ENCODE data around the gene AOC3. TPM values are rescaled to one million over a fixed set of nuclear protein-coding genes. Genes with fewer than 3 reads are reported as not detected.
"Not testable (repeated sequence)": the region's sequence is repeated elsewhere in the genome, so short reads cannot be mapped to it uniquely, and the experiment has no call there.

Gene AOC3
- total RNA-seq, 1 donor from 2014 or later, result 16.2 TPM

GRCh38 chr17:42886283-42887176 lies 35.5 kb downstream of the AOC3 start:
- H3K27ac ChIP-seq (ENCODE audit: low read depth, low read length), result no peak overlapping the region
- peaks cover 8 to 11% (median 9%) of the 10 kb centered on the region in 3 donors for H3K4me1 ChIP-seq (ENCODE audit: control insufficient read depth in 3 of 3, insufficient read depth in 3 of 3, low read length in 3 of 3)
- no peaks in the 10 kb centered on the region for H3K36me3 ChIP-seq (ENCODE audit: control insufficient read depth in 3 of 3, insufficient read depth in 3 of 3, low read length in 3 of 3)
- peak overlapping the region in 1 of 3 donors; percentile 16 for H3K9ac ChIP-seq (ENCODE audit: low read depth in 1 of 3, low read length in 3 of 3)
- no peaks in the 10 kb centered on the region for H3K27me3 ChIP-seq (ENCODE audit: control insufficient read depth in 3 of 3, insufficient read depth in 3 of 3, low read length in 3 of 3)
- no peak overlapping the region for H3K4me3 ChIP-seq (ENCODE audit: low read length in 3 of 3)
- no peaks in the 10 kb centered on the region for H3K9me3 ChIP-seq (ENCODE audit: control insufficient read depth in 3 of 3, low read length in 3 of 3)

- Histone ChIP-seq H3K4me3 (ENCODE audit: low read length in 3 of 3) (no peak overlapping the region), H3K4me1 (ENCODE audit: control insufficient read depth in 3 of 3, insufficient read depth in 3 of 3, low read length in 3 of 3) (peaks cover 24 to 39% (median 35%) of the 10 kb centered on the region in 3 donors), H3K27ac (ENCODE audit: low read depth, low read length) (no peak overlapping the region), H3K27me3 (ENCODE audit: control insufficient read depth in 3 of 3, insufficient read depth in 3 of 3, low read length in 3 of 3) (no peaks in the 10 kb centered on the region), H3K9ac (ENCODE audit: low read depth in 1 of 3, low read length in 3 of 3) (no peak overlapping the region), H3K36me3 (ENCODE audit: control insufficient read depth in 3 of 3, insufficient read depth in 3 of 3, low read length in 3 of 3) (no peaks in the 10 kb centered on the region), H3K9me3 (ENCODE audit: control insufficient read depth in 3 of 3, low read length in 3 of 3) (no peaks in the 10 kb centered on the region)
These were observed 38.8 kb downstream of the AOC3 start for GRCh38 chr17:42889809-42890208.

GRCh38 chr17:42891539-42892152 lies 40.6 kb downstream of the AOC3 start:
- peak overlapping the region in 1 of 3 donors; percentile 13 for H3K4me3 ChIP-seq (ENCODE audit: low read length in 3 of 3)
- H3K27me3 ChIP-seq (ENCODE audit: control insufficient read depth in 3 of 3, insufficient read depth in 3 of 3, low read length in 3 of 3), result no peaks in the 10 kb centered on the region
- no peaks in the 10 kb centered on the region for H3K36me3 ChIP-seq (ENCODE audit: control insufficient read depth in 3 of 3, insufficient read depth in 3 of 3, low read length in 3 of 3)
- H3K9me3 ChIP-seq (ENCODE audit: control insufficient read depth in 3 of 3, low read length in 3 of 3), result no peaks in the 10 kb centered on the region
- H3K4me1 ChIP-seq (ENCODE audit: control insufficient read depth in 3 of 3, insufficient read depth in 3 of 3, low read length in 3 of 3), result peaks cover 21 to 42% (median 33%) of the 10 kb centered on the region in 3 donors
- H3K9ac ChIP-seq (ENCODE audit: low read depth in 1 of 3, low read length in 3 of 3), result peak overlapping the region; percentile 58 to 75 (median 70)
- peak overlapping the region; percentile 96 for H3K27ac ChIP-seq (ENCODE audit: low read depth, low read length)

GRCh38 chr17:42893359-42893758 lies 42.4 kb downstream of the AOC3 start:
- H3K4me3 ChIP-seq (ENCODE audit: low read length in 3 of 3), result peak overlapping the region in 2 of 3 donors; percentile 29 to 35
- H3K4me1 ChIP-seq (ENCODE audit: control insufficient read depth in 3 of 3, insufficient read depth in 3 of 3, low read length in 3 of 3), result peaks cover 18 to 42% (median 30%) of the 10 kb centered on the region in 3 donors
- H3K9ac ChIP-seq (ENCODE audit: low read depth in 1 of 3, low read length in 3 of 3), result peak overlapping the region; percentile 3 to 32 (median 7)
- no peaks in the 10 kb centered on the region for H3K9me3 ChIP-seq (ENCODE audit: control insufficient read depth in 3 of 3, low read length in 3 of 3)
- H3K27me3 ChIP-seq (ENCODE audit: control insufficient read depth in 3 of 3, insufficient read depth in 3 of 3, low read length in 3 of 3), result no peaks in the 10 kb centered on the region
- H3K27ac ChIP-seq (ENCODE audit: low read depth, low read length), result peak overlapping the region; percentile 78
- H3K36me3 ChIP-seq (ENCODE audit: control insufficient read depth in 3 of 3, insufficient read depth in 3 of 3, low read length in 3 of 3), result no peaks in the 10 kb centered on the region

GRCh38 chr17:42894283-42895184 lies 43.5 kb downstream of the AOC3 start:
- H3K4me1 ChIP-seq (ENCODE audit: control insufficient read depth in 3 of 3, insufficient read depth in 3 of 3, low read length in 3 of 3), result peaks cover 18 to 42% (median 30%) of the 10 kb centered on the region in 3 donors

GRCh38 chr17:42895185-42895555 lies 44.2 kb downstream of the AOC3 start:
- no peaks in the 10 kb centered on the region for H3K9me3 ChIP-seq (ENCODE audit: control insufficient read depth in 3 of 3, low read length in 3 of 3)
- H3K36me3 ChIP-seq (ENCODE audit: control insufficient read depth in 3 of 3, insufficient read depth in 3 of 3, low read length in 3 of 3), result no peaks in the 10 kb centered on the region
- peaks cover 18 to 42% (median 30%) of the 10 kb centered on the region in 3 donors for H3K4me1 ChIP-seq (ENCODE audit: control insufficient read depth in 3 of 3, insufficient read depth in 3 of 3, low read length in 3 of 3)
- H3K9ac ChIP-seq (ENCODE audit: low read depth in 1 of 3, low read length in 3 of 3), result no peak overlapping the region
- H3K27me3 ChIP-seq (ENCODE audit: control insufficient read depth in 3 of 3, insufficient read depth in 3 of 3, low read length in 3 of 3), result no peaks in the 10 kb centered on the region
- H3K27ac ChIP-seq (ENCODE audit: low read depth, low read length), result peak overlapping the region; percentile 78
- H3K4me3 ChIP-seq (ENCODE audit: low read length in 3 of 3), result no peak overlapping the region

More at GRCh38 chr17:42894283-42895184, 43.5 kb downstream of the AOC3 start:
- peak overlapping the region; percentile 3 to 23 (median 14) for H3K9ac ChIP-seq (ENCODE audit: low read depth in 1 of 3, low read length in 3 of 3)
- H3K27ac ChIP-seq (ENCODE audit: low read depth, low read length), result peak overlapping the region; percentile 78
- no peaks in the 10 kb centered on the region for H3K27me3 ChIP-seq (ENCODE audit: control insufficient read depth in 3 of 3, insufficient read depth in 3 of 3, low read length in 3 of 3)
- H3K4me3 ChIP-seq (ENCODE audit: low read length in 3 of 3), result no peak overlapping the region
- no peaks in the 10 kb centered on the region for H3K36me3 ChIP-seq (ENCODE audit: control insufficient read depth in 3 of 3, insufficient read depth in 3 of 3, low read length in 3 of 3)
- no peaks in the 10 kb centered on the region for H3K9me3 ChIP-seq (ENCODE audit: control insufficient read depth in 3 of 3, low read length in 3 of 3)

- H3K9ac ChIP-seq (ENCODE audit: low read depth in 1 of 3, low read length in 3 of 3), result no peak overlapping the region
- H3K36me3 ChIP-seq (ENCODE audit: control insufficient read depth in 3 of 3, insufficient read depth in 3 of 3, low read length in 3 of 3), result no peaks in the 10 kb centered on the region
- no peak overlapping the region for H3K4me3 ChIP-seq (ENCODE audit: low read length in 3 of 3)
- H3K27me3 ChIP-seq (ENCODE audit: control insufficient read depth in 3 of 3, insufficient read depth in 3 of 3, low read length in 3 of 3), result no peaks in the 10 kb centered on the region
- no peaks in the 10 kb centered on the region for H3K9me3 ChIP-seq (ENCODE audit: control insufficient read depth in 3 of 3, low read length in 3 of 3)
- peaks cover 6 to 24% (median 16%) of the 10 kb centered on the region in 3 donors for H3K4me1 ChIP-seq (ENCODE audit: control insufficient read depth in 3 of 3, insufficient read depth in 3 of 3, low read length in 3 of 3)
- no peak overlapping the region for H3K27ac ChIP-seq (ENCODE audit: low read depth, low read length)
These were observed 47.3 kb downstream of the AOC3 start for GRCh38 chr17:42898147-42898811.

DNA sequence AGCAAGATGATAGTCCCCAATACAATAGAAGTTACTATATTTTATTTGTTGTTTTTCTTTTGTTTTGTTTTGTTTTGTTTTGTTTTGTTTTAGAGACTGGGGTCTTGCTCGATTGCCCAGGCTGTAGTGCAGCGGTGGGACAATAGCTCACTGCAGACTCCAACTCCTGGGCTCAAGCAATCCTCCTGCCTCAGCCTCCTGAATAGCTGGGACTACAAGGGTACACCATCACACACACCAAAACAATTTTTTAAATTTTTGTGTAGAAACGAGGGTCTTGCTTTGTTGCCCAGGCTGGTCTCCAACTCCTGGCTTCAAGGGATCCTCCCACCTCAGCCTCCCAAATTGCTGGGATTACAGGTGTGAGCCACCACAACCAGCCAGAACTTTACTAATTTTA lies 49.0 kb downstream of the AOC3 start:
- H3K4me1 ChIP-seq (ENCODE audit: control insufficient read depth in 3 of 3, insufficient read depth in 3 of 3, low read length in 3 of 3); H3K9ac ChIP-seq (ENCODE audit: low read depth in 1 of 3, low read length in 3 of 3); H3K36me3 ChIP-seq (ENCODE audit: control insufficient read depth in 3 of 3, insufficient read depth in 3 of 3, low read length in 3 of 3); H3K4me3 ChIP-seq (ENCODE audit: low read length in 3 of 3); H3K27me3 ChIP-seq (ENCODE audit: control insufficient read depth in 3 of 3, insufficient read depth in 3 of 3, low read length in 3 of 3); H3K9me3 ChIP-seq (ENCODE audit: control insufficient read depth in 3 of 3, low read length in 3 of 3); H3K27ac ChIP-seq (ENCODE audit: low read depth, low read length): not testable (repeated sequence)
